Activated naive CD8-positive, alpha-beta T cell treated with anti-CD3 and anti-CD28 coated beads, Interleukin-2, amount 10 ng/mL, durations not matched to agents 7 days and 5 days (primary cell): Measurements from ENCODE around the gene KIF18A. TPM values are rescaled to one million over a fixed set of nuclear protein-coding genes. Genes with fewer than 3 reads are reported as not detected.

ENCODE experiments used
- ATAC-seq: fragments of 150-1000 bp; cut with Tn5 transposase; one replicate; pipeline ENCODE4 v1.10.0; 2021; ENCODE audit warnings: low read depth, moderate library complexity
- POLR2A ChIA-PET: fragments of 350-600 bp; sonication (Branson Sonifier 250); formaldehyde crosslinking; loops from one replicate; lab custom pipeline; 2021; ENCODE audit warnings: antibody characterized with exemption; lab: Charles Lee
- DNase-seq: peaks from one replicate; pipeline ENCODE4 v3.0.0; 2021
- H3K27ac Mint-ChIP-seq: one replicate; pipeline ENCODE4 v1.8.0; 2022; ENCODE audit warnings: mild to moderate bottlenecking, mixed read lengths
- H3K27me3 Mint-ChIP-seq: one replicate; pipeline ENCODE4 v1.8.0; 2022; ENCODE audit warnings: mild to moderate bottlenecking, moderate library complexity, mixed read lengths
- H3K36me3 Mint-ChIP-seq: one replicate; pipeline ENCODE4 v1.8.0; 2021; ENCODE audit warnings: mild to moderate bottlenecking, mixed read lengths
- H3K4me1 Mint-ChIP-seq: one replicate; pipeline ENCODE4 v1.8.0; 2021; ENCODE audit warnings: mixed read lengths
- H3K4me3 Mint-ChIP-seq: one replicate; pipeline ENCODE4 v1.8.0; 2022; ENCODE audit warnings: mild to moderate bottlenecking, moderate library complexity, mixed read lengths
- H3K9me3 Mint-ChIP-seq: one replicate; pipeline ENCODE4 v1.8.0; 2021; ENCODE audit warnings: mixed read lengths
- microRNA-seq: library from miRNA; unstranded; fragments of <30 nt; microRNA quantifications from one replicate; pipeline ENCODE4 v1.2.0, GENCODE V29; 2022
- total RNA-seq, 2 experiments: library from RNA; stranded (reverse); gene quantifications; one replicate each; pipeline ENCODE4 v1.2.3, GENCODE V29; 2021

The KIF18A gene
- total RNA-seq, 2 experiments from 2014 or later: 21.4 to 21.6 TPM

DNA sequence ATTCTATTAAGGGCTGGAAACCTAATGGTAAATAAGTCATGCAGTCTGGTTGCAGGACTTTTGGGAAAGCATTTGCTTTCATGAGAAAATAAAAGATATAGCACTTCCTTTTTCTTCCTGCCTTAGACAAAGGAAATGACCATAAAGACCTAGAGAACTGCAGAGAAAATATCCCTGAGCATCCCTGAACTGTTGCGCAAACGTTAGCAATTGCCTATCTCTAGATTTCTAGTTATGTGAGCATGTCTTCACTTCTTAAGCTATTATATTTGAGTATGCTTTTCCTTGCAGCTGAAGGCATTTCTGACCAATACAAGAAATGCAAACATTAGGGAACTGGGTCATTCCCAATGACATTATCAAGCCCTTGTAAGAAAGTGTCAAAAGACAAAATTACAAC, 110.6 kb downstream of the KIF18A start:
- POLR2A ChIA-PET: no interaction called here
- ATAC-seq: no peak

DNA sequence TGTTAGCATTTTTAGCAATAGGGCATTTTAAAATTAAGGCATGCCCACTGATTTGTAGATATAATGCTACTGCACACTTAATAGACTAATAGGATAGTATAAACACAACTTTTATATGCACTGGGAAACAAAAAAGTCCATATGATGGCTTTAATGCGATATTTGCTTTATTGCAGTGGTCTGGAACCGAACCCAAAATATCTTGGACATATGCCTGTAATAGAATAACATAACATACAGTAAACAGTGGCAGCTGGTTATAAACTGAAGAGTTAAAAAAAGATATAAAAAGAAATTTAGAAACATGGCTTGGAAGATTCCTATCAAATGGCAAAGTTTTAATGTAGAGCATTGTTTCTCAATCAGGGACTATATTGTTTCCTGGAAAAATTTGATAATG, 111.9 kb downstream of the KIF18A start:
- H3K4me1 Mint-ChIP-seq: no peaks in the 10 kb centered on the region
- DNase-seq (no peak), ATAC-seq (no peak)
- H3K27me3 Mint-ChIP-seq: no peaks in the 10 kb centered on the region
- POLR2A ChIA-PET: no interaction called here
- peaks cover 1% of the 10 kb centered on the region for H3K36me3 Mint-ChIP-seq
- no peak overlapping the region for H3K27ac Mint-ChIP-seq
- H3K9me3 Mint-ChIP-seq: peaks cover 4% of the 10 kb centered on the region
- no peak overlapping the region for H3K4me3 Mint-ChIP-seq

More for the DNA sequence above, 110.6 kb downstream of the KIF18A start:
- H3K27me3 Mint-ChIP-seq: no peaks in the 10 kb centered on the region
- H3K27ac Mint-ChIP-seq: no peak overlapping the region
- no peaks in the 10 kb centered on the region for H3K4me1 Mint-ChIP-seq
- no peak overlapping the region for H3K4me3 Mint-ChIP-seq
- DNase-seq: no peak
- peaks cover 10% of the 10 kb centered on the region for H3K9me3 Mint-ChIP-seq
- H3K36me3 Mint-ChIP-seq: peaks cover 8% of the 10 kb centered on the region

- no peak for ATAC-seq
- no peaks in the 10 kb centered on the region for H3K4me1 Mint-ChIP-seq
- peaks cover 2% of the 10 kb centered on the region for H3K9me3 Mint-ChIP-seq
- peaks cover 1% of the 10 kb centered on the region for H3K36me3 Mint-ChIP-seq
- no peaks in the 10 kb centered on the region for H3K27me3 Mint-ChIP-seq
- H3K27ac Mint-ChIP-seq: no peak overlapping the region
- POLR2A ChIA-PET: no interaction called here
- DNase-seq: no peak
- H3K4me3 Mint-ChIP-seq: no peak overlapping the region
Measured at GRCh38 chr11:27995083-27995482, 112.9 kb downstream of the KIF18A start.

GRCh38 chr11:27991736-27992135, 116.2 kb downstream of the KIF18A start:
- Mint-ChIP-seq H3K4me3 (no peak overlapping the region), H3K4me1 (peaks cover 4% of the 10 kb centered on the region), H3K9me3 (no peaks in the 10 kb centered on the region), H3K36me3 (no peaks in the 10 kb centered on the region), H3K27me3 (no peaks in the 10 kb centered on the region), H3K27ac (no peak overlapping the region)
- POLR2A ChIA-PET: no interaction called here
- DNase-seq (no peak), ATAC-seq (no peak)

DNA sequence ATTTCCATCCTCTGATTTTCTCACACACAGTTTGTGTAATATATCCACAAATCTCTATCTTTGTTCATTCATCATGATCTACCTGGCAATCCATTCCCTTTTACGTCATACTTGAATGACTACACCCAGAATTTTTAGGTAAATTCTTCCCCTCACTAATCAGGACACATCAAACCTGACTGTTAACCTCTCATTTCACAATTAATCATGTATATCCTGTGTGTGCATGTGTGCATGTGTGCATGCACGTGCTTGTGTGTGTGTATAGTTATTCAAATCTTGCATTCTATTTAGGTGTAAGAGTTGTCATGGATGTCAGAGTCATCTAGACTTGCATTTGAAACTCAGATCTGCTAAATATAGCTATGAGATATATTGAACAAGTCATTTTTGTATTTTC, 130.4 kb downstream of the KIF18A start:
- Mint-ChIP-seq H3K27me3 (no peaks in the 10 kb centered on the region), H3K4me1 (no peaks in the 10 kb centered on the region), H3K9me3 (no peaks in the 10 kb centered on the region), H3K36me3 (no peaks in the 10 kb centered on the region), H3K27ac (no peak overlapping the region), H3K4me3 (no peak overlapping the region)
- no peak for DNase-seq
- POLR2A ChIA-PET: no interaction called here
- no peak for ATAC-seq

- no peak for DNase-seq
- POLR2A ChIA-PET: no interaction called here
- Mint-ChIP-seq H3K4me1 (no peaks in the 10 kb centered on the region), H3K36me3 (no peaks in the 10 kb centered on the region), H3K9me3 (no peaks in the 10 kb centered on the region), H3K27ac (no peak overlapping the region), H3K4me3 (no peak overlapping the region), H3K27me3 (no peaks in the 10 kb centered on the region)
- no peak for ATAC-seq
Measured at GRCh38 chr11:27977031-27977430, 130.9 kb downstream of the KIF18A start.

GRCh38 chr11:27976262-27976661, 131.7 kb downstream of the KIF18A start:
- no peak for DNase-seq

DNA sequence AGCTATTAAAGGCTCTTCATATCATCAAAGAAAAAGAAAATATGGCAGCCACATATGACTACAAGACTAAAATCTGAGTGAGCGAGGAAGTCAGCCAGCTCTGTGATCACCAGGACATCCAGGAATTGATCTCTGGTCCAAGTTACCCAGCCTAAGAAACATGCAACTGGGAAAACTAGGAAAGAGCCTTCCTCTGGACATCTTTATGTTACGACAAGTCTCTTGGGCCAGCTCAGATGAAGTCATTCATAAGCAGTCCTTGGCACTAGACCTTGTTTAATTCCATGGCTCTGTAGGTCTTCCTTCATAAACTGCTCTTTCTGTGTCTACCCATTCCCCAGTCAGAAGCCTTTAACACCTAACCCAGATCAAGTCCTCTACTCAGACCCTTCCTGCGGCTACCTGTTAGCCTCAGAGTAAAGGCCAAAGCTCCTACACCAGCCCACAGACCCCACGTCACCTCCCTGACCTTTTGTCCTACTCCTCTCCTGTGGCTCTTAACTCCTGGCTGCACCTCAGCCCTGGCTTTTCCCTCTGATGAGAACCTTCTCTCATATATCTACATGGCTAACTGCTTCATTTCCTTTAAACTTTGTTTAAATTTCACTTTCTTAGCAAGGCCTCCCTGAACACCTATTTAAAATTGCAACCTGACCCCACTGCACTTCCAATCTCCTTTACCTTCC, 134.0 kb downstream of the KIF18A start:
- H3K27ac Mint-ChIP-seq: no peak overlapping the region
- H3K4me1 Mint-ChIP-seq: no peaks in the 10 kb centered on the region
- H3K9me3 Mint-ChIP-seq: no peaks in the 10 kb centered on the region
- no peaks in the 10 kb centered on the region for H3K27me3 Mint-ChIP-seq
- no peak for ATAC-seq
- no peaks in the 10 kb centered on the region for H3K36me3 Mint-ChIP-seq
- no peak overlapping the region for H3K4me3 Mint-ChIP-seq
- POLR2A ChIA-PET: no interaction called here
- DNase-seq: no peak

More at GRCh38 chr11:27976262-27976661, 131.7 kb downstream of the KIF18A start:
- no peaks in the 10 kb centered on the region for H3K36me3 Mint-ChIP-seq
- H3K9me3 Mint-ChIP-seq: no peaks in the 10 kb centered on the region
- no peak overlapping the region for H3K4me3 Mint-ChIP-seq
- no peak overlapping the region for H3K27ac Mint-ChIP-seq
- ATAC-seq: no peak
- no peaks in the 10 kb centered on the region for H3K4me1 Mint-ChIP-seq
- no peaks in the 10 kb centered on the region for H3K27me3 Mint-ChIP-seq
- POLR2A ChIA-PET: no interaction called here

DNA sequence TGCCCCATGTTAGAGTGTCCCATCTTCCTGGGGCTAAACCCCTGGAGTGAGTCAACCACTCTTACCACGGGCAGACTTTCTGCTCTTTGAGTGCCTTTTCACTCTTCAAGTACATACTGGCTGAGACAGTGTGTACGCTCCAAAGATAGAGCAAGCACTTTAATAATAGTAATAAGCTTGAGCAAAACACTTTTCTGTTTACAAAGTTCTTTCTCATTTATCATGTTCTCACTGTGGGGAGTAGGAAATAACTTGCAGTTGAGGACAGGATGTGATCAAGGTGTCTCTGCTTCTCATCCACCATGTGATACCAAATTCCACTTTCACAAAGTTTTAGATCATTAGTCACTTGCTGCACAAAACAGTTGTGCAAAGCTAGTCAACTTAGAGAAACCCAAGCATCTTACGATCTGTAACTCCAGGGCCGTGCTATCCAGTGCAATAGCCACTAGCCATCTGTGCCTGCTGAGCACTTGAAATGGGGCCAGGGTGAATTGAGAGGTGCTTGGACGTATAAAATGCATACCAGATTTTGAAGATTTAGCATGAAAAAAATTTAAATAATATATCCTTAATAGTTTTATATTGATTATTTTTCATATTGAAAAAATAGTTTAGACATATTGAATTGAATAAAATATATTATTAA, 135.3 kb downstream of the KIF18A start:
- H3K27me3 Mint-ChIP-seq: no peaks in the 10 kb centered on the region
- no peak overlapping the region for H3K4me3 Mint-ChIP-seq
- no peaks in the 10 kb centered on the region for H3K36me3 Mint-ChIP-seq
- DNase-seq (no peak), ATAC-seq (no peak)
- H3K4me1 Mint-ChIP-seq: no peaks in the 10 kb centered on the region
- H3K9me3 Mint-ChIP-seq: no peaks in the 10 kb centered on the region
- POLR2A ChIA-PET: no interaction called here
- no peak overlapping the region for H3K27ac Mint-ChIP-seq

DNA sequence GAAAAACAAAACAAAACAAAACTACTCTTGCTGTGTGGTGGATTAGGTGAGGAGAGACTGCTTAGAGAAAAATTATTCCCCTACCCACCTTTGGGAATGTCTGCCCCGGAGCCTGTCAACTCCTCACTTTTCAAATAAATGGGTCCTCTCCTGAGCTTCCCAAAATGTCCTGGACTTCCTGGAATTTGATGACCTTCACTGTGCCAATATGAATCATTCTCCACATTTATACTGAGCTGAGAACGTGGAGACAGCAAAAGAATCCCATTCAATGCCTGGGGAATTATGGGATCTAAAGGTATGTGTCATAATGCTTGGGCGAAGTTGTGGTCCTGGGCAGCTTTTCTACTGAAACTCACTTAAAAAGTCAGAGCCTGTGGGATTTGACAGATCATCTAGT, 136.8 kb downstream of the KIF18A start:
- POLR2A ChIA-PET: no interaction called here
- H3K9me3 Mint-ChIP-seq: peaks cover 1% of the 10 kb centered on the region
- no peaks in the 10 kb centered on the region for H3K4me1 Mint-ChIP-seq
- H3K27me3 Mint-ChIP-seq: no peaks in the 10 kb centered on the region
- no peak overlapping the region for H3K27ac Mint-ChIP-seq
- no peak for ATAC-seq
- H3K4me3 Mint-ChIP-seq: no peak overlapping the region
- no peaks in the 10 kb centered on the region for H3K36me3 Mint-ChIP-seq
- DNase-seq: no peak

Small RNA genes lying within 50 kb of the gene (microRNA-seq; reads per million reads assigned to microRNA genes)
- gene MIR610: not detected

Other genes starting within 250 kb of the KIF18A start
- gene METTL15, start 232 bp upstream of the KIF18A start, total RNA-seq: 10 to 100 TPM; 16.1 to 18.3 TPM